NCI-H1417 (cell line): ENCODE data around the gene ALB.
"Not testable (repeated sequence)": the region's sequence is repeated elsewhere in the genome, so short reads cannot be mapped to it uniquely, and the experiment has no call there.

Source experiments
- DNase-seq, 3 experiments: peaks; one replicate each; lab custom pipeline; 2025; lab: John Stamatoyannopoulos, UW

Gene ALB

DNA sequence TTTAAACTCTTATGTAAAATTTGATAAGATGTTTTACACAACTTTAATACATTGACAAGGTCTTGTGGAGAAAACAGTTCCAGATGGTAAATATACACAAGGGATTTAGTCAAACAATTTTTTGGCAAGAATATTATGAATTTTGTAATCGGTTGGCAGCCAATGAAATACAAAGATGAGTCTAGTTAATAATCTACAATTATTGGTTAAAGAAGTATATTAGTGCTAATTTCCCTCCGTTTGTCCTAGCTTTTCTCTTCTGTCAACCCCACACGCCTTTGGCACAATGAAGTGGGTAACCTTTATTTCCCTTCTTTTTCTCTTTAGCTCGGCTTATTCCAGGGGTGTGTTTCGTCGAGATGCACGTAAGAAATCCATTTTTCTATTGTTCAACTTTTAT is at the start of gene ALB:
ALB (plus strand) TSS at position 246 of the 400 bp plus-strand sequence; CDS start at position 287, 41 bp downstream.
- DNase-seq, result no peak

DNA sequence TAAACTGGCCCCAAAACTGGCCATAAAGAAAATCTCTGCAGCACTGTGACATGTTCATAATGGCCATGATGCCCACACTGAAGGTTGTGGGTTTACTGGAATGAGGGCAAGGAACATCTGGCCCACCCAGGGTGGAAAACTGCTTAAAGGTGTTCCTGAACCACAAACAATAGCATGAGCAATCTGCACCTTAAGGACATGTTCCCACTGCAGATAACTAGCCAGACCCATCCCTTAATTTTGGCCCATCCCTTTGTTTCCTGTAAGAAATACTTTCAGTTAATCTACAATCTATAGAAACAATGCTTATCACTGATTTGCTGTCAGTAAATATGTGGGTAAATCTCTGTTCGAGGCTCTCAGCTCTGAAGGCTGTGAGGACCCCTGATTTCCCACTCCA is 46.9 kb upstream of the ALB start:
- not testable (repeated sequence) for DNase-seq

DNA sequence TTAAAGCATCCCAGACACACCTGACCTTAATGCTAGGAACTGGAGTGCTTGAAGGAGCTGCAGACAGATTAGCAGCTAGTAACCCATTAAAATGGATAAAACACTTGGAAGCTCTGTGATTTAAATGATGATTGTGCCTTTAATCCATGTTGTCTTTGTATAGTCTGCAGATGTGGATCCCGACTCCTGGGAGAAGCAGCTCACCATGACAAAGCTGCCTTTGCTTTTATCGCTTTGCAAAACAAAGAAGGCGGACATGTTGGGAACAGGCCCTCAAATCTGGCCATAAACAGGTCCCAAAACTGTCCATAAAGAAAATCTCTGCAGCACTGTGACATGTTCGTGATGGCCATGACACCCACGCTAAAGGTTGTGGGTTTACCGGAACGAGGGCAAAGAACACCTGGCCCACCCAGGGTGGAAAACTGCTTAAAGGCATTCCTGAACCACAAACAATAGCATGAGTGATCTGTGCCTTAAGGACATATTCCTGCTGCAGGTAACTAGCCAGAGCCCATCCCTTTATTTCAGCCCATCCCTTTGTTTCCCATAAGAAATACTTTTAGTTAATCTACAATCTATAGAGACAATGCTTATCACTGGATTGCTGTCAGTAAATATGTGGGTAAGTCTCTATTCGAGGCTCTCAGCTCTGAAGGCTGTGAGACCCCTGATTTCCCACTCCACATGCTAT is 34.4 kb upstream of the ALB start:
- DNase-seq, result not testable (repeated sequence)

DNA sequence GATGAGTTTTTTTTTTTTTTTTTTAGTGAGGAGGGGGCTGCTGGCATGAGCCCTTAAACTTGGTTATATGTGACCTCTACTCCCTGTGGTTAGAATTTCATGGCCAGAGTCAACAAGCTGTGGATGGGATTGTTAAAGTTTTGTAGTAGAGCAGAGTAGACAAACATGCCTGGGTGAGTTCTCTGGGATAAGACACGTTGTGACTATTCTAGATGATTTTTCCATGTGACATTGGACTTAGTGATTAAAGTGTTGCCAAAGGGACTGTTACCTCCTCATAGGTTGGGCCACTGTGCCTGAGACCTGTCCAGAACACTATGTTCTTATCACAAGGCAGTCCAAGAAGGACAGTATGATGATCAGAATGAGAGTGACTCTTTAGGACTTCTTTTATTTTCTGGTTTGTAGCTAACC is 28.8 kb upstream of the ALB start:
- DNase-seq, result no peak

DNA sequence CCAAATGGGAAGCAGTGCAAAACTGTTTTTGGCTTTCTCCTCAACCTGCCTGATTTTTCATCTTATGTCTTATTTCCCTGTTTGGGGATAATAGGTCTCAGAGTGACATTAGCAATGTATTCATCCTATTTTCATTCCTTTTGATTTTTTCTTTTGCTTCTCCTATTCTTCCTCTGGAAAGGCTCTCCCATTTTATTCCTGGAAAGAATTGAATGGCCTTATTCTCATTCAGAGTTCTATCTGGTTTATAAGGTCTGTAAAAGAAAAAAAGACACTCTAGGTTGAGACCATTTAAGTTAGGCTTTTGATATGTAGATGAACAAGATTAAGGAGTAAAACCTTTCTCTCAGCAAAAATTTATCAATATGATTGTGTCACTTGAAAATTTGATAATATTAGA is 27.8 kb upstream of the ALB start:
- DNase-seq, result no peak

DNA sequence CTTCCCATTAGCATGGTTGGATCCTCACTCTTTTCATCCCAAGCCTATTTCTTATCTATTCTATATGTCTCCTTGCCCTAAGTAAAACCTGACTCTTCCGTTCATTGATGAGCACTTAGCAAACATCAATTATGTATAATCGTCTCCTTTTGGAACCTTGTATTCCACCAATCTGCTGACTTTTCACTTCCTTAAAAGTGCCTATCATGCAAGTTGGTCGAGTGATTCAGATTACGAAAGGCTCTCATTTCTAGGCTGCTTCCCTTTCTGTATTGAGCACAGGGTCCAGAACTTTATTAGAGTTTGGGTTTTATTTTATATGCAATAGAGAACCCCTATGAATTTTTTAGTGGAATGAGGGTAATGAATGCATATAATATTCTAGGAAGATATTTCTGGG is 27.1 kb upstream of the ALB start:
- DNase-seq, result no peak

DNA sequence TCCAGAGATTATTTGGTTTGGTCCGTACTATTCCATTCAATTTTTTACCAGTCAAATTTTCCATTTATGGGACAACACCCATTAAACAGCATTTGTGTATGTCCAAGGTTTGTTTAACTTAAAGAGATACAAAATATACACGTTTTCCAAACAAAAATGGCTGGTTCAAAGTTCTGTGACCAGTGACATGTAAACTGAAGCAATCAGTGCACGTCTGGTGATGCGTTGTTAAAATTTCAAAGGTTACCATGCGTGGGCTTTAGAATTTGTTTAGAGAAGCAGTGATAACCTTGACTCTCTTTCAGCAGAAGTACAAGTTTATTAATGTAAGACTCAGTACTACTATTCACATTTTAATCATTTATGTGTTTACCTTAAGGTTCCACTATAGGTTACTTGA is 25.2 kb upstream of the ALB start:
- DNase-seq, result no peak

DNA sequence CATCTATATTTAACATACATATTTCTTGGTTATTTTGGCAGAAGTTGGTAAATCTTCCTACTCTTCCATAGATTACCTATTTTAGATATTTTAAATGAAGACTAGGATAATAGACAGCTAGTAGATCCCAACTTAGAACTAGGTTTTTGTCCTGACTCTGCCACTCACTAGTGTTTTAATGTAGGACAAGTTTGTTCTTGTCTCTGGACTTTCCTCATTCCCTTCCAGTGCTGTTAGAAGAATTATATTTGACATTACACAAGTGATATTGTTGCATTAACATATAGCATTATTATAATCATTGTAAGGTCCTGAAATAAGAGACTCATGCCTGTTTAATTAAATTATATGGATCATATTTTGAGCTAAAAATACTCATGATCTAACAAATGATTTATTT is 24.1 kb upstream of the ALB start:
- DNase-seq, result no peak

DNA sequence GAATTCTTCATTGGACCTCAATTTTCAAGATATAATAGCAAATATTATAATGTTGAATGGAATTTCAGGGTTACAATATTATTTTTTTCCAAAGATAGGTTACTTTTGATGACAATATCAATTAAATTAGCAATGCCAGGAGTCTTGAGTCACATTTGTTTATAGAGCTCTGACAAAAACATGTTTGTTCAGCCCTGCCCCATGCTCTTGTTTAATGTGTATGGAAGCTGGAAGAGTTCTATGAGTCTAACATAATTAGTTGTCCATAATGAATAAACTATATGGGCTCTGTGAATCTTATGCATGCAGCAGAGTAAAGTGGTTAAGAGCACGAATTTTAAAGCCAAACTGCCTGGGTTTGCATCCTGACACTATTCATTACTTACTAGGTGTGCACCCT is 22.9 kb upstream of the ALB start:
- DNase-seq, result no peak

DNA sequence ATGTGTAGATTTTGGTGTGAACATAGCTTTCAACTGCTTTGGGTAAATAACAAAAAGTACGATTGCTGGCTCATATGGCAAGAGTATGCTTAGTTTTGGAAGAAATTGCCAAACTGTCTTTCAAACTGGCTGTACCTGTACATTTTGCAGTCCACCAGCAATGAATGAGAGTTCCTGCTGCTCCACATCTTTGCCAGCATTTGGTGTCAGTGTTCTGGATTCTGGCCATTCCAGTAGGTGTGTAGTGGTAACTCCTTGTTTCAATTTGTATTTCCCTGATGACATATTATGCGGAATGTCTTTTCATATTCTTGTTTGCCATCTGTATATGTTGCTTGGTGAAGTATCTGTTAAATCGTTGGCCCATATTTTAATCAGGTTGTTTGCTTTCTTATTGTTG is 20.6 kb upstream of the ALB start:
- no peak for DNase-seq

DNA sequence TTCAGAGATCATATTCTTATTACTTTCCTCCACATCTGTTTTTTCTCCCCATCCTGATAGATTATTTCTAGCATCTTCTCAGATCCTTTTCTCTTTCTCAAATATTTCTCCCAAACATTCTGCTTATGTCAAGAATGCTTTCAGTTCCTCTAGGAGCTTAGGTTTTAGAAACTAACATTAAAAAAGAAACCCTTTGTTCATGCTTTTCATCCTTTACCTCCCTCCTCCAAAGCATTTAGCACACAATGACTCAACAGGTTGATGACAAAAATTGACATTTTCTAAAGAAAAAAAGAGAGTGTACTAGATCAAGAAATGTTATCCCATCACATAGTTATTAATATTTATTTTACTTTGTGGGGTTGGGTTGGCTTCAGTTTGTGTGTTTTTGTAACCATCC is 16.5 kb upstream of the ALB start:
- DNase-seq, result no peak

DNA sequence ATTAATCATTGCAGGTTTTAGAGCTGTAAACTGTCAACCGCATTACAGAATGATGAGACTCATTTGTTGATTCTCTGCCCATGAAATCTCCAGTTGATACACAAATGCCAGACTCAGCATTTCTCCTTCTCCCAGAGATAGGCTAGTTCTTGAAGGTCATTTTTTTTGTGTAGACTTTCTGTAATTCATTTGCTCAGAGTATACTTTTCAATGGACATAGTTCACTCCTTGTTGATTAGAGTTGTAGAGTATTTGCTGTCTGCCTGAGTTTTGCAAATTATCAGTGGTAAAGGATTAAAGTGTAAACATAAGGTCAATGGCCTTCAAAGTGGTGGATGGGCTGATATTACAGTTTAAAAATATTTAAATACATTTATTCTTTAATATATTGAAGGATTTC is 15.2 kb upstream of the ALB start:
- no peak for DNase-seq

DNA sequence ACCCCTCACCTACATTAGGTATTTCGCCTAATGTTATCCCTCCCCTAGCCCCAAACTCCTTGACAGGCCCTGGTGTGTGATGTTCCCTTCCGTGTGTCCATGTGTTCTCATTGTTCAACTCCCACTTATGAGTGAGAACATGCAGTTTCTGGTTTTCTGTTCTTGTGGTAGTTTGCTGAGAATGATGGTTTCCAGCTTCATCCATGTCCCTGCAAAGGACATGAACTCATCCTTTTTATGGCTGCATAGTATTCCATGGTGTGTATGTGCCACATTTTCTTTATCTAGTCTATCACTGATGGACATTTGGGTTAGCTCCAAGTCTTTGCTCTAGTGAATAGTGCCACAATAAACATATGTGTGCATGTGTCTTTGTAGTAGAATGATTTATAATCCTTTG is 14.4 kb upstream of the ALB start:
- not testable (repeated sequence) for DNase-seq

DNA sequence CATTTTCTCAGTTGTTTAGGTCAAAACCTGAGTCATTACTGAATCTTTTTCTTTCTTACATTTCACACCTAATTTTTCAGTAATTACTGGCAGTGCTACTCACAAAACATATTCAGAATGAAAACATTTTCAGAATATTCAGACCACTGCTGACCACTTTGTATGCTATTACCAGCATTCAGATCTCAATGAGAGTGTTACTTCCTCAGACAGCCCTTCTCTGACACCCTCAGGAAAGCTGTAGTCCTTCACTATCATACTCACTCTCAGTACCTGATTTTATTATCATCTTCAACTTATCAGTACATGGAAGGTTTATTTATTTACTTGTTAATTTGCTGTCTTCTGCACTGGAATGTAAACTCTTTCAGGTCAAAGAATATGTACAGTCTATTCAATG is 12.3 kb upstream of the ALB start:
- no peak for DNase-seq

DNA sequence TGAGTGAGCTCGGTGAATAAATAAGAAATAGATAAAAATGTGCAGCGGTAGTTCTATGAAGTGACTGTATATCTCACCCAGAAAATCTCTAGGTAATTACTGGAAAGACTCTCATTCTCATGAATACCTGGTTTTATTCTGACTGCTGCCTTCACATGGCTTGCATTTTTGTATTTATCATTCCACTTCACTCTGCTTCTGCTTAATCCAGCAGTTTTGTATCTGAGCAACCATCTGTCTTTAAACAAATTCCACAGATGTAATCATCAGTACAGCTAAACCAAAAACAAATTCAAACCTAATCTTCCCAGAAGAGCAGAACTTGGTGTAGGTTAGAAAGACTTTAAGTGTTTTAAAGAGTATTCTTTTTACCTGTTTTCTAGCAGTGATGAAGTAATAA is 11.2 kb upstream of the ALB start:
- no peak for DNase-seq

DNA sequence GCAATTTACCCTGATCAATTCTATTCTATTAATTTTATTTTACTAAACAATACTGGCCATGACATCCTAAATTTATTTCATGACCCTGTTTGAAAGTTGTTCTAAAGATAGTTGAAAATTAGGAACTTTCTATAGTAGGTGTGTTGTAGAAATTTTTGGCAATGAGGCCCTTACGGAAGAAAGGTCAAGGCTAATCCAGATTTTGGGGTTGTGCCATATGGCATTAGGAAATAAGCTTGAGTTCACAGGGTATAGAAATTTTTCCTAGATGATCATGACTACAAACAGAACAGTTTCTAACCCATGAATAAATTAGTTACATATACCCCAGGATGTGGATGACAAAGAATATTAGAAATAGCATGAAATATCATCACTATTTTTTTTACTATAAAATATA is 7.8 kb upstream of the ALB start:
- no peak for DNase-seq

DNA sequence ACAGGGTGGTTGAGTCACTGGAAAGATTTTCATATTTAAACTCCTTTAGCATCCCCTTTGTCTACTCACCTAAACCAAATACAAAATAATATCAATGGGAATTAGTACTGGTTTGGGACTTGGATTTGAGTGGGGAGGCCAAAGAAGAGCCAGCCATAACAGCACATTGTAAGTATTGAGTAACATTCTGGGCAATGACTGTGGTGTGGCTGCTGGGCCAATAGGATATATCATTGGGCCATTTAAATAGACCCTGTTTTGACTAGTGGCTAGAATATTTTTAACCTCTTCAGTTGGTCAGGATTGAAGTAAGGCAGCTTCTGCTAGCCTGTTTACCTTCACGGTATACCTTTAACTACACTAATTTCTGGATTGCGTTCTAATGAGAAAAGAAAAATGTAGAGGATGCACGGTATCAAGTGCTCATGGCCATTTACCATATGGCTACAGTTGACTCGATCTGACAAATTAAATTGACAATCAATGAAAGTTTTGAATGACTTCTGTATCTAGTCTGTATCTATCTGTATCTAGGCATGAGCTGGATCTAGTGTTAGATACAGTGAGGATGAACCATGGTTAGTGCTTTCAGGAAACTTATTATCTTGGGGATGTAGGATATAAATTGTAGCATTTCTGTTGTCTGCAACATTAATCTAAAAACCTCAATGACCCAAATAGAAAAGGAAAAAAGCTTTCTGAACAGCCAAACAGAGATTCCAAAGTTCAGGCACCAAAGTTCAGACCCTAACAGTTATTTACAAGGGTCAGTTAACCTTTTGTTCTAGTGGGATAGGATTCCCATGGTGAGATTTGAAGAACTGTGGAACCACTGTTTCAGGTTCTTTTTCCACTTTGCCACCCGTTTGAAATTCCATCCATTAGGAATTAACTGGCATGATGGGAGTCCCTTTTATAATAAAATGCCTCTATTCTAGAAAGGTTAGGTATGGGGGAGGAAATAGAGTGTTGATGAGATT is 6.8 kb upstream of the ALB start:
- DNase-seq, result no peak

DNA sequence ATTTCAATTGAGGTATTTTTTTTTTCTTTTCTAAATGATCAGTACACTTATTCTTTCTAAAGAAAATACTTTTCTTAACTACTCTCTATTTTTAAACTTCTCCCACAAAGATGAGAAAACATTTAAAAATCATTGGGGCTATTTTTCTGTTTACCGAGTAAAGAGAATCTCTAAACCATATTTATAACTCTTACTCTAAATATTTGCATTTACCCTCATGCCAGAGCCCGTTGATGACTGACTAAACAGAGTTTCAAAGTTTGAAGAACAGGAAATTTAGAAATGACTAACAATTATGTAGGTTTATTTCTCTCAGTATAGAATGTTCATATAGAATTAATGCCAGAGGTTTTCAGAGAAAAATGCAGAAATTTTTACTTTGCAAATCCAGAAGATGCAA is 2.7 kb upstream of the ALB start:
- DNase-seq, result no peak

DNA sequence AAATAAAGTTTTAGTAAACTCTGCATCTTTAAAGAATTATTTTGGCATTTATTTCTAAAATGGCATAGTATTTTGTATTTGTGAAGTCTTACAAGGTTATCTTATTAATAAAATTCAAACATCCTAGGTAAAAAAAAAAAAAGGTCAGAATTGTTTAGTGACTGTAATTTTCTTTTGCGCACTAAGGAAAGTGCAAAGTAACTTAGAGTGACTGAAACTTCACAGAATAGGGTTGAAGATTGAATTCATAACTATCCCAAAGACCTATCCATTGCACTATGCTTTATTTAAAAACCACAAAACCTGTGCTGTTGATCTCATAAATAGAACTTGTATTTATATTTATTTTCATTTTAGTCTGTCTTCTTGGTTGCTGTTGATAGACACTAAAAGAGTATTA is 370 bp downstream of the ALB start:
- no peak for DNase-seq

DNA sequence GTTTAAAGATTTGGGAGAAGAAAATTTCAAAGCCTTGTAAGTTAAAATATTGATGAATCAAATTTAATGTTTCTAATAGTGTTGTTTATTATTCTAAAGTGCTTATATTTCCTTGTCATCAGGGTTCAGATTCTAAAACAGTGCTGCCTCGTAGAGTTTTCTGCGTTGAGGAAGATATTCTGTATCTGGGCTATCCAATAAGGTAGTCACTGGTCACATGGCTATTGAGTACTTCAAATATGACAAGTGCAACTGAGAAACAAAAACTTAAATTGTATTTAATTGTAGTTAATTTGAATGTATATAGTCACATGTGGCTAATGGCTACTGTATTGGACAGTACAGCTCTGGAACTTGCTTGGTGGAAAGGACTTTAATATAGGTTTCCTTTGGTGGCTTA is 1.1 kb downstream of the ALB start:
- DNase-seq, result no peak

DNA sequence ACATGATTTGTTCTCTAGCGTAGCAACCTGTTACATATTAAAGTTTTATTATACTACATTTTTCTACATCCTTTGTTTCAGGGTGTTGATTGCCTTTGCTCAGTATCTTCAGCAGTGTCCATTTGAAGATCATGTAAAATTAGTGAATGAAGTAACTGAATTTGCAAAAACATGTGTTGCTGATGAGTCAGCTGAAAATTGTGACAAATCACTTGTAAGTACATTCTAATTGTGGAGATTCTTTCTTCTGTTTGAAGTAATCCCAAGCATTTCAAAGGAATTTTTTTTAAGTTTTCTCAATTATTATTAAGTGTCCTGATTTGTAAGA is 2.4 kb downstream of the ALB start:
- DNase-seq, result no peak

DNA sequence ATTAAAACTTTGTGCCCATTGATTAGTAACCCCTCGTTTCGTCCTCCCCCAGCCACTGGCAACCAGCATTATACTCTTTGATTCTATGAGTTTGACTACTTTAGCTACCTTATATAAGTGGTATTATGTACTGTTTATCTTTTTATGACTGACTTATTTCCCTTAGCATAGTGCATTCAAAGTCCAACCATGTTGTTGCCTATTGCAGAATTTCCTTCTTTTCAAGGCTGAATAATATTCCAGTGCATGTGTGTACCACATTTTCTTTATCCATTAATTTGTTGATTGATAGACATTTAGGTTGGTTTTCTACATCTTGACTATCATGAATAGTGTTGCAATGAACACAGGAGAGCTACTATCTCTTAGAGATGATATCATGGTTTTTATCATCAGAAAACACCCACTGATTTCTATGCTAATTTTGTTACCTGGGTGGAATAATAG is 3.2 kb downstream of the ALB start:
- no peak for DNase-seq

DNA sequence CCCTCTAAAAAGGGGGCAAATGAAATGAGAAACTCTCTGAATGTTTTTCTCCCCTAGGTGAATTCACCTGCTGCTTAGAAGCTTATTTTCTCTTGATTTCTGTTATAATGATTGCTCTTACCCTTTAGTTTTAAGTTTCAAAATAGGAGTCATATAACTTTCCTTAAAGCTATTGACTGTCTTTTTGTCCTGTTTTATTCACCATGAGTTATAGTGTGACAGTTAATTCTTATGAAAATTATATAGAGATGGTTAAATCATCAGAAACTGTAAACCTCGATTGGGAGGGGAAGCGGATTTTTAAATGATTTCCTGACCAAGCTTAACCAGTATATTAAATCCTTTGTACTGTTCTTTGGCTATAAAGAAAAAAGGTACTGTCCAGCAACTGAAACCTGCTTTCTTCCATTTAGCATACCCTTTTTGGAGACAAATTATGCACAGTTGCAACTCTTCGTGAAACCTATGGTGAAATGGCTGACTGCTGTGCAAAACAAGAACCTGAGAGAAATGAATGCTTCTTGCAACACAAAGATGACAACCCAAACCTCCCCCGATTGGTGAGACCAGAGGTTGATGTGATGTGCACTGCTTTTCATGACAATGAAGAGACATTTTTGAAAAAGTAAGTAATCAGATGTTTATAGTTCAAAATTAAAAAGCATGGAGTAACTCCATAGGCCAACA is 4.2 kb downstream of the ALB start:
- DNase-seq, result no peak
